ENCODE measurements around the gene NKX2-4.

- TF ChIP-seq POLR2AphosphoS5 (IDR thresholded peaks at IDR 0.05) (no peak), POLR2A (IDR thresholded peaks at IDR 0.05) (no peak)
- TF ChIP-seq, protein P1, sequence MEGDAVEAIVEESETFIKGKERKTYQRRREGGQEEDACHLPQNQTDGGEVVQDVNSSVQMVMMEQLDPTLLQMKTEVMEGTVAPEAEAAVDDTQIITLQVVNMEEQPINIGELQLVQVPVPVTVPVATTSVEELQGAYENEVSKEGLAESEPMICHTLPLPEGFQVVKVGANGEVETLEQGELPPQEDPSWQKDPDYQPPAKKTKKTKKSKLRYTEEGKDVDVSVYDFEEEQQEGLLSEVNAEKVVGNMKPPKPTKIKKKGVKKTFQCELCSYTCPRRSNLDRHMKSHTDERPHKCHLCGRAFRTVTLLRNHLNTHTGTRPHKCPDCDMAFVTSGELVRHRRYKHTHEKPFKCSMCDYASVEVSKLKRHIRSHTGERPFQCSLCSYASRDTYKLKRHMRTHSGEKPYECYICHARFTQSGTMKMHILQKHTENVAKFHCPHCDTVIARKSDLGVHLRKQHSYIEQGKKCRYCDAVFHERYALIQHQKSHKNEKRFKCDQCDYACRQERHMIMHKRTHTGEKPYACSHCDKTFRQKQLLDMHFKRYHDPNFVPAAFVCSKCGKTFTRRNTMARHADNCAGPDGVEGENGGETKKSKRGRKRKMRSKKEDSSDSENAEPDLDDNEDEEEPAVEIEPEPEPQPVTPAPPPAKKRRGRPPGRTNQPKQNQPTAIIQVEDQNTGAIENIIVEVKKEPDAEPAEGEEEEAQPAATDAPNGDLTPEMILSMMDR (IDR thresholded peaks at IDR 0.05): no peak
Observed at GRCh38 chr20:21421601-21422236, 24.4 kb upstream of the NKX2-4 start.
